ENCODE measurements around the gene GLP1R. TPM values are rescaled to one million over a fixed set of nuclear protein-coding genes. Genes with fewer than 3 reads are reported as not detected.
A peak's percentile ranks its signal among the peaks of the same experiment; 100 is the strongest.

The GLP1R gene
- total RNA-seq (1 to 10 TPM in 1 of 2 donors, under 1 TPM in 1; 0.18 to 1.3 TPM), polyA plus RNA-seq (under 1 TPM; 0.06 to 0.07 TPM)
- long read RNA-seq, donor 1: 0 reads
- long read RNA-seq, donor 2: 0 reads
- long read RNA-seq, donor 3: 0 reads
- long read RNA-seq, donor 4: 0 reads
- long read RNA-seq, donor 5: 0 reads

GRCh38 chr6:39048481-39049399, at the start of gene GLP1R:
TSS of gene GLP1R (plus strand) at chr6:39048781. CDS start at chr6:39048841, 60 bp downstream.
- no peak for ATAC-seq (ENCODE audit: insufficient read depth, low FRiP score)
- 2 to 8% methylated on average over 62 to 74 of the region's 74 CpGs for whole genome bisulfite sequencing, 2 donors
- H3K9me3 ChIP-seq (ENCODE audit: control insufficient read depth in 4 of 4, insufficient read depth in 3 of 4, low read length in 3 of 4): no peaks in the 10 kb centered on the region

GRCh38 chr6:39003072-39003471, 45.5 kb upstream of the GLP1R start:
- Histone ChIP-seq H3K9me3 (ENCODE audit: control insufficient read depth in 4 of 4, insufficient read depth in 3 of 4, low read length in 3 of 4) (no peaks in the 10 kb centered on the region), H3K4me1 (ENCODE audit: control insufficient read depth in 5 of 5, insufficient read depth in 5 of 5, low read length in 5 of 5) (no peaks in the 10 kb centered on the region), H3K27ac (ENCODE audit: low read depth in 1 of 2, low read length in 1 of 2) (no peak overlapping the region), H3K36me3 (ENCODE audit: control insufficient read depth in 4 of 4, insufficient read depth in 4 of 4, low read length in 4 of 4) (no peaks in the 10 kb centered on the region), H3K9ac (ENCODE audit: insufficient read depth in 1 of 2, low read length in 2 of 2) (no peak overlapping the region), H3K27me3 (ENCODE audit: control insufficient read depth in 3 of 3, insufficient read depth in 3 of 3, low read length in 2 of 3) (peaks cover 0 to 7% (median 0%) of the 10 kb centered on the region in 3 donors), H3K4me3 (no peak overlapping the region)
- ATAC-seq (ENCODE audit: insufficient read depth, low FRiP score): no peak
- WGBS, 2 donors: 13 to 23% methylated on average over 3 of the region's 3 CpGs
- no peak for DNase-seq
- TF ChIP-seq CTCF (IDR thresholded peaks at IDR 0.05; ENCODE audit: control extremely low read depth, extremely low read depth): no peak

More at GRCh38 chr6:39048481-39049399, at the start of gene GLP1R:
- Histone ChIP-seq H3K4me1 (ENCODE audit: control insufficient read depth in 5 of 5, insufficient read depth in 5 of 5, low read length in 5 of 5) (peaks cover 0 to 8% (median 0%) of the 10 kb centered on the region in 5 donors), H3K27me3 (ENCODE audit: control insufficient read depth in 3 of 3, insufficient read depth in 3 of 3, low read length in 2 of 3) (peaks cover 0 to 50% (median 20%) of the 10 kb centered on the region in 3 donors), H3K9ac (ENCODE audit: insufficient read depth in 1 of 2, low read length in 2 of 2) (no peak within 1 kb of the TSS), H3K36me3 (ENCODE audit: control insufficient read depth in 4 of 4, insufficient read depth in 4 of 4, low read length in 4 of 4) (no peaks in the 10 kb centered on the region), H3K4me3 (no peak within 1 kb of the TSS), H3K27ac (ENCODE audit: low read depth in 1 of 2, low read length in 1 of 2) (no peak within 1 kb of the TSS)
- no peak for TF ChIP-seq CTCF (IDR thresholded peaks at IDR 0.05; ENCODE audit: control extremely low read depth, extremely low read depth)
- peak in 1 of 3 donors; percentile 18 for DNase-seq

GRCh38 chr6:39003492-39003891, 45.1 kb upstream of the GLP1R start:
- Histone ChIP-seq H3K36me3 (ENCODE audit: control insufficient read depth in 4 of 4, insufficient read depth in 4 of 4, low read length in 4 of 4) (no peaks in the 10 kb centered on the region), H3K27ac (ENCODE audit: low read depth in 1 of 2, low read length in 1 of 2) (no peak overlapping the region), H3K4me3 (no peak overlapping the region), H3K27me3 (ENCODE audit: control insufficient read depth in 3 of 3, insufficient read depth in 3 of 3, low read length in 2 of 3) (peaks cover 0 to 7% (median 0%) of the 10 kb centered on the region in 3 donors), H3K9ac (ENCODE audit: insufficient read depth in 1 of 2, low read length in 2 of 2) (no peak overlapping the region), H3K4me1 (ENCODE audit: control insufficient read depth in 5 of 5, insufficient read depth in 5 of 5, low read length in 5 of 5) (no peaks in the 10 kb centered on the region), H3K9me3 (ENCODE audit: control insufficient read depth in 4 of 4, insufficient read depth in 3 of 4, low read length in 3 of 4) (no peaks in the 10 kb centered on the region)
- DNase-seq: no peak
- TF ChIP-seq CTCF (IDR thresholded peaks at IDR 0.05; ENCODE audit: control extremely low read depth, extremely low read depth): no peak
- ATAC-seq (ENCODE audit: insufficient read depth, low FRiP score): no peak
- 89 to 94% methylated on average over 1 of the region's 1 CpG for WGBS, 2 donors

Data from lung (tissue), 16 donors.